Osteoblast (primary cell): ENCODE data around the gene IL22RA1. TPM values are rescaled to one million over a fixed set of nuclear protein-coding genes. Genes with fewer than 3 reads are reported as not detected.

Experiments used
- DNase-seq: peaks from one replicate; pipeline ENCODE4 v3.0.0; 2011; ENCODE audit warnings: low spot score, mixed read lengths; ENCODE audit not compliant: insufficient read length; ENCODE audit errors: missing footprints
- H2AFZ ChIP-seq: 2 replicates; pipeline ENCODE4 v1.6.0; 2011; ENCODE audit warnings: mild to moderate bottlenecking, low read length
- H3K27ac ChIP-seq: 2 replicates; pipeline ENCODE4 v1.5.1; 2011; ENCODE audit warnings: mild to moderate bottlenecking, low read depth, low read length, moderate library complexity
- H3K27me3 ChIP-seq: 2 replicates; pipeline ENCODE4 v1.6.0; 2012; ENCODE audit warnings: mild to moderate bottlenecking, control low read depth, inconsistent platforms, low read length, moderate library complexity; ENCODE audit not compliant: insufficient read depth
- H3K36me3 ChIP-seq: 2 replicates; pipeline ENCODE4 v1.5.1; 2011; ENCODE audit warnings: mild to moderate bottlenecking, low read length, control low read depth, moderate library complexity; ENCODE audit not compliant: insufficient read depth
- H3K4me1 ChIP-seq: 2 replicates; pipeline ENCODE4 v1.5.1; 2011; ENCODE audit warnings: mild to moderate bottlenecking, low read length, control low read depth, moderate library complexity; ENCODE audit not compliant: insufficient read depth
- H3K4me2 ChIP-seq: 2 replicates; pipeline ENCODE4 v1.6.0; 2011; ENCODE audit warnings: mild to moderate bottlenecking, low read length; ENCODE audit not compliant: insufficient read depth
- H3K4me3 ChIP-seq: fragments of 200-600 bp; sonication (generic); 3 replicates; pipeline ENCODE4 v1.5.1; 2012; ENCODE audit warnings: mild to moderate bottlenecking, low read length, inconsistent platforms; ENCODE audit not compliant: insufficient read depth
- H3K79me2 ChIP-seq: 2 replicates; pipeline ENCODE4 v1.6.0; 2012; ENCODE audit warnings: mild to moderate bottlenecking, low read length, control low read depth, inconsistent platforms; ENCODE audit not compliant: insufficient read depth
- H3K9me3 ChIP-seq: 2 replicates; pipeline ENCODE4 v1.5.1; 2011; ENCODE audit warnings: low read depth, low read length, control low read depth
- H4K20me1 ChIP-seq: 2 replicates; pipeline ENCODE4 v1.6.0; 2012; ENCODE audit warnings: mild to moderate bottlenecking, low read length, control low read depth; ENCODE audit not compliant: insufficient read depth
- total RNA-seq: library from RNA; depleted of rRNA; stranded (reverse); fragments of >200 nt; gene quantifications from 2 replicates; pipeline ENCODE4 v1.2.3, GENCODE V29; 2012
- TF ChIP-seq, protein P1 (sequence below): IDR thresholded peaks from 2 replicates; pipeline ENCODE4 v1.5.1; 2011; ENCODE audit warnings: mild to moderate bottlenecking, low read depth, low read length, moderate library complexity; ENCODE audit errors: extremely low read depth

IL22RA1 gene
- total RNA-seq, 1 donor: under 0.01 TPM

GRCh38 chr1:24119489-24119858, 23.5 kb downstream of the IL22RA1 start:
- Histone ChIP-seq H3K4me3 (no peak overlapping the region), H4K20me1 (no peaks in the 10 kb centered on the region), H3K27ac (no peak overlapping the region), H3K4me1 (no peaks in the 10 kb centered on the region), H3K36me3 (no peaks in the 10 kb centered on the region), H2AFZ (no peak overlapping the region), H3K4me2 (no peak overlapping the region), H3K79me2 (no peaks in the 10 kb centered on the region), H3K27me3 (peaks cover 11% of the 10 kb centered on the region), H3K9me3 (no peaks in the 10 kb centered on the region)
- DNase-seq: no peak
- TF ChIP-seq, protein P1, sequence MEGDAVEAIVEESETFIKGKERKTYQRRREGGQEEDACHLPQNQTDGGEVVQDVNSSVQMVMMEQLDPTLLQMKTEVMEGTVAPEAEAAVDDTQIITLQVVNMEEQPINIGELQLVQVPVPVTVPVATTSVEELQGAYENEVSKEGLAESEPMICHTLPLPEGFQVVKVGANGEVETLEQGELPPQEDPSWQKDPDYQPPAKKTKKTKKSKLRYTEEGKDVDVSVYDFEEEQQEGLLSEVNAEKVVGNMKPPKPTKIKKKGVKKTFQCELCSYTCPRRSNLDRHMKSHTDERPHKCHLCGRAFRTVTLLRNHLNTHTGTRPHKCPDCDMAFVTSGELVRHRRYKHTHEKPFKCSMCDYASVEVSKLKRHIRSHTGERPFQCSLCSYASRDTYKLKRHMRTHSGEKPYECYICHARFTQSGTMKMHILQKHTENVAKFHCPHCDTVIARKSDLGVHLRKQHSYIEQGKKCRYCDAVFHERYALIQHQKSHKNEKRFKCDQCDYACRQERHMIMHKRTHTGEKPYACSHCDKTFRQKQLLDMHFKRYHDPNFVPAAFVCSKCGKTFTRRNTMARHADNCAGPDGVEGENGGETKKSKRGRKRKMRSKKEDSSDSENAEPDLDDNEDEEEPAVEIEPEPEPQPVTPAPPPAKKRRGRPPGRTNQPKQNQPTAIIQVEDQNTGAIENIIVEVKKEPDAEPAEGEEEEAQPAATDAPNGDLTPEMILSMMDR: no peak

- Histone ChIP-seq H2AFZ (no peak overlapping the region), H3K4me3 (no peak overlapping the region), H3K27ac (no peak overlapping the region), H3K4me1 (no peaks in the 10 kb centered on the region), H3K4me2 (no peak overlapping the region), H4K20me1 (no peaks in the 10 kb centered on the region), H3K36me3 (no peaks in the 10 kb centered on the region), H3K27me3 (peaks cover 18% of the 10 kb centered on the region), H3K79me2 (no peaks in the 10 kb centered on the region), H3K9me3 (no peaks in the 10 kb centered on the region)
- TF ChIP-seq, protein P1: no peak
- no peak for DNase-seq
Observed at GRCh38 chr1:24118410-24119242, 24.3 kb downstream of the IL22RA1 start.

- DNase-seq: no peak
- no peaks in the 10 kb centered on the region for H3K79me2 ChIP-seq
- no peaks in the 10 kb centered on the region for H4K20me1 ChIP-seq
- no peaks in the 10 kb centered on the region for H3K9me3 ChIP-seq
- H3K36me3 ChIP-seq: no peaks in the 10 kb centered on the region
- H3K4me3 ChIP-seq: no peak overlapping the region
- no peak overlapping the region for H2AFZ ChIP-seq
- H3K27me3 ChIP-seq: peaks cover 21% of the 10 kb centered on the region
- H3K27ac ChIP-seq: no peak overlapping the region
- TF ChIP-seq, protein P1: no peak
- H3K4me1 ChIP-seq: no peaks in the 10 kb centered on the region
- H3K4me2 ChIP-seq: no peak overlapping the region
Observed at GRCh38 chr1:24117722-24118409, 25.1 kb downstream of the IL22RA1 start.

GRCh38 chr1:24117132-24117531, 25.8 kb downstream of the IL22RA1 start:
- H2AFZ ChIP-seq: no peak overlapping the region
- H3K27me3 ChIP-seq: peaks cover 21% of the 10 kb centered on the region
- no peak for DNase-seq
- H3K79me2 ChIP-seq: no peaks in the 10 kb centered on the region
- no peaks in the 10 kb centered on the region for H4K20me1 ChIP-seq
- no peak overlapping the region for H3K4me3 ChIP-seq
- H3K27ac ChIP-seq: no peak overlapping the region
- no peaks in the 10 kb centered on the region for H3K9me3 ChIP-seq
- H3K4me1 ChIP-seq: peaks cover 7% of the 10 kb centered on the region
- no peak overlapping the region for H3K4me2 ChIP-seq
- H3K36me3 ChIP-seq: no peaks in the 10 kb centered on the region
- TF ChIP-seq, protein P1: no peak
